WTC11 (cell line): ENCODE data around the gene NEURL2. TPM values are rescaled to one million over a fixed set of nuclear protein-coding genes. Genes with fewer than 3 reads are reported as not detected.

Experiments used
- ATF1 ChIP-seq: sonication (generic); formaldehyde crosslinking; IDR thresholded peaks from 2 replicates; pipeline ENCODE4 v1.8.1; 2023; ENCODE audit warnings: mild to moderate bottlenecking, moderate library complexity, missing genetic modification reagents
- EMX1 ChIP-seq: fragments of 250-450 bp; sonication (Bioruptor Pico); IDR thresholded peaks from 2 replicates; pipeline ENCODE4 v1.8.0; 2021; ENCODE audit warnings: mild to moderate bottlenecking
- ETV6 ChIP-seq: sonication (generic); formaldehyde crosslinking; IDR thresholded peaks from 2 replicates; pipeline ENCODE4 v1.8.1; 2022; ENCODE audit warnings: mild to moderate bottlenecking, missing genetic modification reagents
- GRHL2 ChIP-seq: fragments of 250-450 bp; sonication (Bioruptor Pico); IDR thresholded peaks from 2 replicates; pipeline ENCODE4 v1.8.0; 2022; ENCODE audit warnings: mild to moderate bottlenecking, moderate library complexity; ENCODE audit not compliant: insufficient replicate concordance, severe bottlenecking
- GTF2I ChIP-seq: fragments of 250-450 bp; sonication (Bioruptor Pico); conservative IDR thresholded peaks from 2 replicates; pipeline ENCODE4 v1.4.0; 2021; ENCODE audit warnings: mild to moderate bottlenecking
- IRF2 ChIP-seq: sonication (generic); formaldehyde crosslinking; IDR thresholded peaks from 2 replicates; pipeline ENCODE4 v1.8.0; 2022; ENCODE audit warnings: low read depth, missing genetic modification reagents, borderline replicate concordance
- NFE2L1 ChIP-seq: sonication (generic); formaldehyde crosslinking; IDR thresholded peaks from 2 replicates; pipeline ENCODE4 v1.8.1; 2023; ENCODE audit warnings: missing genetic modification reagents
- NR3C1 ChIP-seq: sonication (generic); formaldehyde crosslinking; conservative IDR thresholded peaks from 2 replicates; pipeline ENCODE4 v1.8.1; 2023; ENCODE audit warnings: low read depth, mild to moderate bottlenecking, missing genetic modification reagents
- OVOL2 ChIP-seq: fragments of 250-450 bp; sonication (Bioruptor Pico); IDR thresholded peaks from 2 replicates; pipeline ENCODE4 v1.9.0; 2021; ENCODE audit warnings: mild to moderate bottlenecking, borderline replicate concordance
- RELA ChIP-seq: sonication (generic); formaldehyde crosslinking; IDR thresholded peaks from 2 replicates; pipeline ENCODE4 v1.8.1; 2022; ENCODE audit warnings: missing genetic modification reagents, mild to moderate bottlenecking, borderline replicate concordance
- TCF7 ChIP-seq: sonication (generic); formaldehyde crosslinking; IDR thresholded peaks from 2 replicates; pipeline ENCODE4 v1.8.0; 2022; ENCODE audit warnings: mild to moderate bottlenecking, low read depth, missing genetic modification reagents, moderate library complexity
- TP53 ChIP-seq: sonication (generic); formaldehyde crosslinking; IDR thresholded peaks from 2 replicates; pipeline ENCODE4 v1.8.1; 2023; ENCODE audit warnings: mild to moderate bottlenecking, missing genetic modification reagents
- ZBTB21 ChIP-seq: sonication (generic); formaldehyde crosslinking; IDR thresholded peaks from 2 replicates; pipeline ENCODE4 v1.8.1; 2023; ENCODE audit warnings: mild to moderate bottlenecking, missing genetic modification reagents, borderline replicate concordance
- ZNF138 ChIP-seq: sonication (generic); formaldehyde crosslinking; conservative IDR thresholded peaks from 2 replicates; pipeline ENCODE4 v1.8.1; 2022; ENCODE audit warnings: mild to moderate bottlenecking, moderate library complexity, missing genetic modification reagents
- ZNF219 ChIP-seq: sonication (generic); formaldehyde crosslinking; IDR thresholded peaks from 2 replicates; pipeline ENCODE4 v1.8.0; 2023; ENCODE audit warnings: missing genetic modification reagents, mild to moderate bottlenecking, borderline replicate concordance
- ZNF416 ChIP-seq: fragments of 250-450 bp; sonication (Bioruptor Pico); IDR thresholded peaks from 2 replicates; pipeline ENCODE4 v1.9.0; 2021; ENCODE audit warnings: mild to moderate bottlenecking, inconsistent platforms
- ZNF671 ChIP-seq: fragments of 250-450 bp; sonication (Bioruptor Pico); IDR thresholded peaks from 2 replicates; pipeline ENCODE4 v1.8.0; 2021; ENCODE audit warnings: mild to moderate bottlenecking
- total RNA-seq: library from RNA; stranded (reverse); gene quantifications from 3 replicates; pipeline ENCODE4 v1.2.3, GENCODE V29; 2021
- TF ChIP-seq, protein P1 (sequence below): sonication (generic); formaldehyde crosslinking; IDR thresholded peaks from 2 replicates; pipeline ENCODE4 v1.8.0; 2023; ENCODE audit warnings: missing genetic modification reagents
- TF ChIP-seq, protein P2 (sequence below): fragments of 250-450 bp; sonication (Bioruptor Pico); IDR thresholded peaks from 2 replicates; pipeline ENCODE4 v1.9.0; 2021; ENCODE audit warnings: mild to moderate bottlenecking
- TF ChIP-seq, protein P3 (sequence below): sonication (generic); formaldehyde crosslinking; IDR thresholded peaks from 2 replicates; pipeline ENCODE4 v1.8.0; 2022; ENCODE audit warnings: missing genetic modification reagents
- TF ChIP-seq, protein P4 (sequence below): fragments of 250-450 bp; sonication (Bioruptor Pico); IDR thresholded peaks from 2 replicates; pipeline ENCODE4 v1.9.0; 2021; ENCODE audit warnings: mild to moderate bottlenecking, borderline replicate concordance
- TF ChIP-seq, protein P5 (sequence below): fragments of 250-450 bp; sonication (Bioruptor Pico); IDR thresholded peaks from 2 replicates; pipeline ENCODE4 v1.9.0; 2021; ENCODE audit warnings: moderate library complexity, mild to moderate bottlenecking, inconsistent platforms, borderline replicate concordance

NEURL2 gene
- total RNA-seq, 1 experiment from 2014 or later: 6.6 TPM

DNA sequence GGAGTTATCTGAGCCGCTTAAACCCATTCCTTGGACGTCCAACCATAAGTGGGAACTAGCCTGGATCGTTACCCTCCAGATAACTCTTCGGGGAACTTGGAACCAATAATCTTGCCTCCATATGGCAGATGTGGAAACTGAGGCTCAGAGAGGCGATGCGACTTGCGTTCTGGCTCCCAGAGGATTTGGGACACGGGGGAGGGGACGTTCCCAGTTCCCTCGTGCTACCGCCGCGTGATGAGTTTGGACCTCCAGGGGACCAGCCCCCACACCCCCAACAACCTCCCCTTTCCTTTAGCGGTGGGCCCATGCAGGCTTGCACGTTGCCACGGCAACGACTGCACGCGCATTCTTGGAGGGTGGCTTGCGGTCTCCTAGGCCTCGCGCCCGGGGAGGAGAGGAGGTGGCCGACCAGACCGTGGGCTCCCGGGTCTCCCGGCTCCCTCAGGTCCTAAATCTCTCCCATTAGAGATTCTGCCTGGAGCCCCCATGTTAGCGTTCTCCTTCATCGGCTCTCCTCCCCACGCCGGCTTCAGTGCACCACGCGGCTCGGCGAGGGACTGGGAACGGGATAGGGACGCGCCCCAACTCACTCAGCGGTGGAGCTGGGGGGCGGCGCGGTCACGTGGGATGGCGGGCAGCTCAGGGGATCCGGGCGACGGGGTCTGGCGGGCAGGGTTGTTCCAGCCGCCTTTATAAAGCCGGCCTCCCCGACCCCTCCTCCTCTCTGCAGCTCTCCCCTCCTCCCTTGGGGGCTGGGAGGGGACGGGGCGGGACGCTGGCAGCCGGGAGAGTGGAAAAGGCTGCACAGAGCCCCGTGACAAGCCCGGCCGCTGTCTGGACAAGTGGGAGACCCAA lies 20.7 kb upstream of the NEURL2 start, which contains the start of gene PLTP (continued):
- TF ChIP-seq, protein P1, sequence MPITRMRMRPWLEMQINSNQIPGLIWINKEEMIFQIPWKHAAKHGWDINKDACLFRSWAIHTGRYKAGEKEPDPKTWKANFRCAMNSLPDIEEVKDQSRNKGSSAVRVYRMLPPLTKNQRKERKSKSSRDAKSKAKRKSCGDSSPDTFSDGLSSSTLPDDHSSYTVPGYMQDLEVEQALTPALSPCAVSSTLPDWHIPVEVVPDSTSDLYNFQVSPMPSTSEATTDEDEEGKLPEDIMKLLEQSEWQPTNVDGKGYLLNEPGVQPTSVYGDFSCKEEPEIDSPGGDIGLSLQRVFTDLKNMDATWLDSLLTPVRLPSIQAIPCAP (CRISPR knock-in tag): no peak
- TF ChIP-seq TP53 (CRISPR knock-in tag): no peak
- TF ChIP-seq, protein P2, sequence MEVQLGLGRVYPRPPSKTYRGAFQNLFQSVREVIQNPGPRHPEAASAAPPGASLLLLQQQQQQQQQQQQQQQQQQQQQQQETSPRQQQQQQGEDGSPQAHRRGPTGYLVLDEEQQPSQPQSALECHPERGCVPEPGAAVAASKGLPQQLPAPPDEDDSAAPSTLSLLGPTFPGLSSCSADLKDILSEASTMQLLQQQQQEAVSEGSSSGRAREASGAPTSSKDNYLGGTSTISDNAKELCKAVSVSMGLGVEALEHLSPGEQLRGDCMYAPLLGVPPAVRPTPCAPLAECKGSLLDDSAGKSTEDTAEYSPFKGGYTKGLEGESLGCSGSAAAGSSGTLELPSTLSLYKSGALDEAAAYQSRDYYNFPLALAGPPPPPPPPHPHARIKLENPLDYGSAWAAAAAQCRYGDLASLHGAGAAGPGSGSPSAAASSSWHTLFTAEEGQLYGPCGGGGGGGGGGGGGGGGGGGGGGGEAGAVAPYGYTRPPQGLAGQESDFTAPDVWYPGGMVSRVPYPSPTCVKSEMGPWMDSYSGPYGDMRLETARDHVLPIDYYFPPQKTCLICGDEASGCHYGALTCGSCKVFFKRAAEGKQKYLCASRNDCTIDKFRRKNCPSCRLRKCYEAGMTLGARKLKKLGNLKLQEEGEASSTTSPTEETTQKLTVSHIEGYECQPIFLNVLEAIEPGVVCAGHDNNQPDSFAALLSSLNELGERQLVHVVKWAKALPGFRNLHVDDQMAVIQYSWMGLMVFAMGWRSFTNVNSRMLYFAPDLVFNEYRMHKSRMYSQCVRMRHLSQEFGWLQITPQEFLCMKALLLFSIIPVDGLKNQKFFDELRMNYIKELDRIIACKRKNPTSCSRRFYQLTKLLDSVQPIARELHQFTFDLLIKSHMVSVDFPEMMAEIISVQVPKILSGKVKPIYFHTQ: no peak
- no peak for TF ChIP-seq ATF1 (CRISPR knock-in tag)
- no peak for TF ChIP-seq ZNF219 (CRISPR knock-in tag)
- no peak for TF ChIP-seq GRHL2 (CRISPR knock-in tag)
- TF ChIP-seq OVOL2 (CRISPR knock-in tag): no peak
- no peak for TF ChIP-seq NR3C1
- TF ChIP-seq ZNF138 (CRISPR knock-in tag): no peak
- TF ChIP-seq GTF2I (CRISPR knock-in tag): no peak
- TF ChIP-seq ZBTB21 (CRISPR knock-in tag): no peak
- no peak for TF ChIP-seq IRF2
- no peak for TF ChIP-seq RELA (CRISPR knock-in tag)
- no peak for TF ChIP-seq NFE2L1
- TF ChIP-seq, protein P3, sequence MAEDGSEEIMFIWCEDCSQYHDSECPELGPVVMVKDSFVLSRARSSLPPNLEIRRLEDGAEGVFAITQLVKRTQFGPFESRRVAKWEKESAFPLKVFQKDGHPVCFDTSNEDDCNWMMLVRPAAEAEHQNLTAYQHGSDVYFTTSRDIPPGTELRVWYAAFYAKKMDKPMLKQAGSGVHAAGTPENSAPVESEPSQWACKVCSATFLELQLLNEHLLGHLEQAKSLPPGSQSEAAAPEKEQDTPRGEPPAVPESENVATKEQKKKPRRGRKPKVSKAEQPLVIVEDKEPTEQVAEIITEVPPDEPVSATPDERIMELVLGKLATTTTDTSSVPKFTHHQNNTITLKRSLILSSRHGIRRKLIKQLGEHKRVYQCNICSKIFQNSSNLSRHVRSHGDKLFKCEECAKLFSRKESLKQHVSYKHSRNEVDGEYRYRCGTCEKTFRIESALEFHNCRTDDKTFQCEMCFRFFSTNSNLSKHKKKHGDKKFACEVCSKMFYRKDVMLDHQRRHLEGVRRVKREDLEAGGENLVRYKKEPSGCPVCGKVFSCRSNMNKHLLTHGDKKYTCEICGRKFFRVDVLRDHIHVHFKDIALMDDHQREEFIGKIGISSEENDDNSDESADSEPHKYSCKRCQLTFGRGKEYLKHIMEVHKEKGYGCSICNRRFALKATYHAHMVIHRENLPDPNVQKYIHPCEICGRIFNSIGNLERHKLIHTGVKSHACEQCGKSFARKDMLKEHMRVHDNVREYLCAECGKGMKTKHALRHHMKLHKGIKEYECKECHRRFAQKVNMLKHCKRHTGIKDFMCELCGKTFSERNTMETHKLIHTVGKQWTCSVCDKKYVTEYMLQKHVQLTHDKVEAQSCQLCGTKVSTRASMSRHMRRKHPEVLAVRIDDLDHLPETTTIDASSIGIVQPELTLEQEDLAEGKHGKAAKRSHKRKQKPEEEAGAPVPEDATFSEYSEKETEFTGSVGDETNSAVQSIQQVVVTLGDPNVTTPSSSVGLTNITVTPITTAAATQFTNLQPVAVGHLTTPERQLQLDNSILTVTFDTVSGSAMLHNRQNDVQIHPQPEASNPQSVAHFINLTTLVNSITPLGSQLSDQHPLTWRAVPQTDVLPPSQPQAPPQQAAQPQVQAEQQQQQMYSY (CRISPR knock-in tag): no peak
- no peak for TF ChIP-seq ETV6 (CRISPR knock-in tag)
- no peak for TF ChIP-seq EMX1 (CRISPR knock-in tag)
- TF ChIP-seq ZNF671 (CRISPR knock-in tag): no peak
- TF ChIP-seq, protein P4, sequence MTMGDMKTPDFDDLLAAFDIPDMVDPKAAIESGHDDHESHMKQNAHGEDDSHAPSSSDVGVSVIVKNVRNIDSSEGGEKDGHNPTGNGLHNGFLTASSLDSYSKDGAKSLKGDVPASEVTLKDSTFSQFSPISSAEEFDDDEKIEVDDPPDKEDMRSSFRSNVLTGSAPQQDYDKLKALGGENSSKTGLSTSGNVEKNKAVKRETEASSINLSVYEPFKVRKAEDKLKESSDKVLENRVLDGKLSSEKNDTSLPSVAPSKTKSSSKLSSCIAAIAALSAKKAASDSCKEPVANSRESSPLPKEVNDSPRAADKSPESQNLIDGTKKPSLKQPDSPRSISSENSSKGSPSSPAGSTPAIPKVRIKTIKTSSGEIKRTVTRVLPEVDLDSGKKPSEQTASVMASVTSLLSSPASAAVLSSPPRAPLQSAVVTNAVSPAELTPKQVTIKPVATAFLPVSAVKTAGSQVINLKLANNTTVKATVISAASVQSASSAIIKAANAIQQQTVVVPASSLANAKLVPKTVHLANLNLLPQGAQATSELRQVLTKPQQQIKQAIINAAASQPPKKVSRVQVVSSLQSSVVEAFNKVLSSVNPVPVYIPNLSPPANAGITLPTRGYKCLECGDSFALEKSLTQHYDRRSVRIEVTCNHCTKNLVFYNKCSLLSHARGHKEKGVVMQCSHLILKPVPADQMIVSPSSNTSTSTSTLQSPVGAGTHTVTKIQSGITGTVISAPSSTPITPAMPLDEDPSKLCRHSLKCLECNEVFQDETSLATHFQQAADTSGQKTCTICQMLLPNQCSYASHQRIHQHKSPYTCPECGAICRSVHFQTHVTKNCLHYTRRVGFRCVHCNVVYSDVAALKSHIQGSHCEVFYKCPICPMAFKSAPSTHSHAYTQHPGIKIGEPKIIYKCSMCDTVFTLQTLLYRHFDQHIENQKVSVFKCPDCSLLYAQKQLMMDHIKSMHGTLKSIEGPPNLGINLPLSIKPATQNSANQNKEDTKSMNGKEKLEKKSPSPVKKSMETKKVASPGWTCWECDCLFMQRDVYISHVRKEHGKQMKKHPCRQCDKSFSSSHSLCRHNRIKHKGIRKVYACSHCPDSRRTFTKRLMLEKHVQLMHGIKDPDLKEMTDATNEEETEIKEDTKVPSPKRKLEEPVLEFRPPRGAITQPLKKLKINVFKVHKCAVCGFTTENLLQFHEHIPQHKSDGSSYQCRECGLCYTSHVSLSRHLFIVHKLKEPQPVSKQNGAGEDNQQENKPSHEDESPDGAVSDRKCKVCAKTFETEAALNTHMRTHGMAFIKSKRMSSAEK (CRISPR knock-in tag): no peak
- no peak for TF ChIP-seq ZNF416 (CRISPR knock-in tag)
- TF ChIP-seq, protein P5, sequence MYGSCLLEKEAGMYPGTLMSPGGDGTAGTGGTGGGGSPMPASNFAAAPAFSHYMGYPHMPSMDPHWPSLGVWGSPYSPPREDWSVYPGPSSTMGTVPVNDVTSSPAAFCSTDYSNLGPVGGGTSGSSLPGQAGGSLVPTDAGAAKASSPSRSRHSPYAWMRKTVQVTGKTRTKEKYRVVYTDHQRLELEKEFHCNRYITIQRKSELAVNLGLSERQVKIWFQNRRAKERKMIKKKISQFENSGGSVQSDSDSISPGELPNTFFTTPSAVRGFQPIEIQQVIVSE (CRISPR knock-in tag): no peak
- TF ChIP-seq TCF7 (CRISPR knock-in tag): no peak
